H1 (cell line): ENCODE measurements around the gene ING4. TPM values are rescaled to one million over a fixed set of nuclear protein-coding genes. Genes with fewer than 3 reads are reported as not detected.
A peak's percentile ranks its signal among the peaks of the same experiment; 100 is the strongest.

ENCODE experiments used
- BCL11A ChIP-seq, 2 experiments: IDR thresholded peaks; one replicate each; pipeline ENCODE4 v1.6.1; 2011; ENCODE audit warnings: low read depth in 2 of 2, low read length in 2 of 2, mild to moderate bottlenecking in 2 of 2
- CBX5 ChIP-seq: fragments of 300-800, 300-1000 bp; sonication (generic); IDR thresholded peaks from 2 replicates; pipeline ENCODE4 v1.7.1; 2016; ENCODE audit warnings: antibody characterized with exemption, low read length, low read depth
- CREB1 ChIP-seq: IDR thresholded peaks from 2 replicates; pipeline ENCODE4 v1.6.1; 2012; ENCODE audit warnings: inconsistent platforms
- EGR1 ChIP-seq: IDR thresholded peaks from 2 replicates; pipeline ENCODE4 v1.6.1; 2011; ENCODE audit warnings: low read depth, low read length, borderline replicate concordance
- KDM4A ChIP-seq: IDR thresholded peaks from one replicate; pipeline ENCODE4 v1.7.1; 2012; ENCODE audit warnings: low read depth, mild to moderate bottlenecking, moderate library complexity, low read length, inconsistent platforms; ENCODE audit not compliant: severe bottlenecking
- NANOG ChIP-seq: IDR thresholded peaks from 2 replicates; pipeline ENCODE4 v1.6.1; 2011; ENCODE audit warnings: low read length, low read depth, mild to moderate bottlenecking, inconsistent platforms; ENCODE audit not compliant: insufficient read depth, poor library complexity, severe bottlenecking
- RAD21 ChIP-seq, 2 experiments: IDR thresholded peaks in 1 of 2; conservative IDR thresholded peaks in 1 of 2; 2 replicates each; pipeline ENCODE4 v1.6.1; 2011; ENCODE audit warnings: low read depth in 2 of 2, low read length in 2 of 2, improper control_type of control experiment in 1 of 2, inconsistent platforms in 1 of 2, mild to moderate bottlenecking in 1 of 2, moderate library complexity in 1 of 2
- RBBP5 ChIP-seq: IDR thresholded peaks from 2 replicates; pipeline ENCODE4 v1.7.1; 2012; ENCODE audit warnings: low read depth, mild to moderate bottlenecking, inconsistent platforms, low read length, moderate library complexity, borderline replicate concordance
- RNF2 ChIP-seq: fragments of 200-900, 300-1000 bp; sonication (generic); IDR thresholded peaks from 2 replicates; pipeline ENCODE4 v1.7.1; 2016; ENCODE audit warnings: borderline replicate concordance, low read depth, mild to moderate bottlenecking, antibody characterized with exemption, low read length; ENCODE audit not compliant: poor library complexity, severe bottlenecking; ENCODE audit errors: missing control alignments
- SAP30 ChIP-seq: fragments of 300-600 bp; sonication (generic); IDR thresholded peaks from 2 replicates; pipeline ENCODE4 v1.7.1; 2012; ENCODE audit warnings: low read length, moderate library complexity, mild to moderate bottlenecking, inconsistent platforms; ENCODE audit not compliant: insufficient read depth, insufficient replicate concordance
- SIN3A ChIP-seq, 2 experiments: IDR thresholded peaks in 1 of 2; conservative IDR thresholded peaks in 1 of 2; 2 replicates each; pipeline ENCODE4 v1.6.1; 2011 to 2012; ENCODE audit warnings: low read length in 2 of 2, improper control_type of control experiment in 1 of 2, low read depth in 1 of 2, mild to moderate bottlenecking in 1 of 2
- SIRT6 ChIP-seq: IDR thresholded peaks from one replicate; pipeline ENCODE4 v1.7.1; 2012; ENCODE audit warnings: low read length, inconsistent platforms
- SP4 ChIP-seq: IDR thresholded peaks from 2 replicates; pipeline ENCODE4 v1.6.1; 2012; ENCODE audit warnings: low read length, inconsistent platforms
- YY1 ChIP-seq: IDR thresholded peaks from 2 replicates; pipeline ENCODE4 v1.6.1; 2011; ENCODE audit warnings: low read depth, mild to moderate bottlenecking, low read length
- polyA plus RNA-seq, 7 experiments: library from polyadenylated mRNA; depleted of rRNA in 3 of 7; stranded (reverse) in 5 of 7; unstranded in 2 of 7; fragments of >200 nt in 5 of 7; fragments of 200-250 nt in 2 of 7; gene quantifications; 1 replicate in 5 of 7; 2 replicates in 1 of 7; 4 replicates in 1 of 7; pipeline versions ENCODE4 v1.2.1 to v1.2.3, GENCODE V29; 2011 to 2013; ENCODE audit warnings: missing spikeins in 2 of 7, mixed read lengths in 2 of 7
- total RNA-seq: library from RNA; stranded (reverse); fragmentation: NEBNext Ultra II Directional; extraction: Animal tissue kit (Norgen Biotek cat#: 25700); gene quantifications from 2 replicates; pipeline ENCODE4 v1.2.1, GENCODE V29; 2021
- TF ChIP-seq, protein P1 (sequence below), 3 experiments: IDR thresholded peaks; 1 replicate in 2 of 3; 2 replicates in 1 of 3; pipeline versions ENCODE4 v1.5.1 to v1.6.1; 2011; ENCODE audit warnings: low read length in 3 of 3, mild to moderate bottlenecking in 3 of 3, inconsistent platforms in 2 of 3, low read depth in 1 of 3, moderate library complexity in 1 of 3; ENCODE audit not compliant: insufficient read depth in 1 of 3; ENCODE audit errors: control extremely low read depth in 1 of 3

Gene ING4
- total and polyA plus RNA-seq, 2 of the 8 experiments (the other 6 are each of a cell fraction or from before 2014, with no cell fraction given), result 22.9 to 28.6 TPM

DNA sequence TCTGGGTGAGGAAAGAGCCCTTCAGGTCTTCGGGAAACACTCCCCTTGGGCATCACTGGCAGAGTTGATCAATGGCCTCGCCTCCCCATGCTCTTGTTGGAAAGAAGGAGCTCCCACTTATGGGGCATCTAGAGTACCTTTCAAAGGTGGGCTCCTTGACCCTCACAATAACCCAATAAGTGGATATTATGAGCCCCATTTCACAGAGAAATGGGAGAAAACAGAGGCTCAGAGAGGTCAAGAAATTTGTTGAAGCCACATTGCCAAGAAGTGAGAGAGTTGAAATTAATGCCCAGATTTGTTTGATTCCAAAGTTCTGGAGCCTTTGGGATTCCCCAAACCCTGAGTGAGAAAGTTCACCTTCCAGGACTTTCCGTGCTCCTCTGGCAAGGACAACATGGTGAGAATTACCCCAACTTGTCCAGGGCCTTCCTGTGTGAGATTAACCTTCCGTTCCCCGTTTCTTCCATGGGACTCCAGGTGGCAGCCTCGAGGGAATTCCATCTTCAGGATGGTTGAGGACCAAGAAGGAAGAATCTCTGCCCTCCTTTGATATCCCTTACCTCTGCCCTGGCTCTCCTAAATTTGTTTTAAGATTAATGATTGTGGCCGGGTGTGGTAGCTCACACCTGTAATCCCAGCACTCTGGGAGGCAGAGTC, 48.3 kb downstream of the ING4 start (continued):
- TF ChIP-seq YY1 (no peak), RAD21 (IDR thresholded peaks at IDR 0.05 in 1 of 2, conservative IDR thresholded peaks at IDR 0.05 in 1 of 2; ENCODE audit: low read depth in 2 of 2, low read length in 2 of 2) (peak; percentile 7 to 10; a peak in 1 of 4 replicates), CREB1 (no peak), NANOG (no peak), EGR1 (no peak), BCL11A (IDR thresholded peaks at IDR 0.05; ENCODE audit: low read depth in 2 of 2, low read length in 2 of 2) (no peak), SP4 (no peak), RBBP5 (no peak), KDM4A (no peak), RNF2 (no peak), SIN3A (conservative IDR thresholded peaks at IDR 0.05 in 1 of 2, IDR thresholded peaks at IDR 0.05 in 1 of 2; ENCODE audit: low read depth in 1 of 2, low read length in 2 of 2) (no peak), SAP30 (no peak), SIRT6 (no peak), CBX5 (no peak)
- TF ChIP-seq, protein P1, sequence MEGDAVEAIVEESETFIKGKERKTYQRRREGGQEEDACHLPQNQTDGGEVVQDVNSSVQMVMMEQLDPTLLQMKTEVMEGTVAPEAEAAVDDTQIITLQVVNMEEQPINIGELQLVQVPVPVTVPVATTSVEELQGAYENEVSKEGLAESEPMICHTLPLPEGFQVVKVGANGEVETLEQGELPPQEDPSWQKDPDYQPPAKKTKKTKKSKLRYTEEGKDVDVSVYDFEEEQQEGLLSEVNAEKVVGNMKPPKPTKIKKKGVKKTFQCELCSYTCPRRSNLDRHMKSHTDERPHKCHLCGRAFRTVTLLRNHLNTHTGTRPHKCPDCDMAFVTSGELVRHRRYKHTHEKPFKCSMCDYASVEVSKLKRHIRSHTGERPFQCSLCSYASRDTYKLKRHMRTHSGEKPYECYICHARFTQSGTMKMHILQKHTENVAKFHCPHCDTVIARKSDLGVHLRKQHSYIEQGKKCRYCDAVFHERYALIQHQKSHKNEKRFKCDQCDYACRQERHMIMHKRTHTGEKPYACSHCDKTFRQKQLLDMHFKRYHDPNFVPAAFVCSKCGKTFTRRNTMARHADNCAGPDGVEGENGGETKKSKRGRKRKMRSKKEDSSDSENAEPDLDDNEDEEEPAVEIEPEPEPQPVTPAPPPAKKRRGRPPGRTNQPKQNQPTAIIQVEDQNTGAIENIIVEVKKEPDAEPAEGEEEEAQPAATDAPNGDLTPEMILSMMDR (IDR thresholded peaks at IDR 0.05; ENCODE audit: control extremely low read depth in 1 of 3, insufficient read depth in 1 of 3, low read depth in 1 of 3, low read length in 3 of 3), result peak; percentile 21 to 51 (median 26); a peak in 3 of 4 replicates
